Stomach (tissue), 9 donors: ENCODE results near the gene NUCB2. TPM values are rescaled to one million over a fixed set of nuclear protein-coding genes. Genes with fewer than 3 reads are reported as not detected.

Source experiments
- DNase-seq, 2 donors: peaks; one replicate each; pipeline versions ENCODE4 v3.0.0 to v3.0.0-alpha.2; 2013 to 2019
- H3K27ac ChIP-seq, 5 donors: fragments of 200-600 bp in 4 of 5; sonication (generic) in 4 of 5; one replicate each; pipeline ENCODE4 v1.5.1; 2013 to 2019; ENCODE audit warnings: mild to moderate bottlenecking in 1 of 5, moderate library complexity in 1 of 5
- H3K27me3 ChIP-seq, 3 donors: fragments of 200-600 bp; sonication (generic); one replicate each; pipeline ENCODE4 v1.5.1; 2017 to 2019; ENCODE audit warnings: mixed run types in 1 of 3
- H3K36me3 ChIP-seq, 4 donors: fragments of 200-600 bp; sonication (generic); 1 replicate in 3 of 4; 2 replicates in 1 of 4; pipeline ENCODE4 v1.5.1; 2016 to 2019
- H3K4me1 ChIP-seq, 4 donors: fragments of 200-600 bp; sonication (generic); one replicate each; pipeline ENCODE4 v1.5.1; 2016 to 2019
- H3K4me3 ChIP-seq, 4 donors: fragments of 200-600 bp; sonication (generic) in 3 of 4; one replicate each; pipeline ENCODE4 v1.5.1; 2016 to 2019; ENCODE audit warnings: mild to moderate bottlenecking in 1 of 4
- H3K9me3 ChIP-seq, 4 donors: fragments of 200-600 bp; sonication (generic); one replicate each; pipeline ENCODE4 v1.5.1; 2016 to 2019
- EP300 ChIP-seq: sonication (generic); formaldehyde crosslinking; IDR thresholded peaks from one replicate; pipeline ENCODE4 v1.6.1; 2017; ENCODE audit warnings: antibody characterized with exemption
- POLR2A ChIP-seq, 4 donors: fragments of 450-650 bp; IDR thresholded peaks; one replicate each; pipeline ENCODE4 v1.6.1; 2016; ENCODE audit warnings: antibody characterized with exemption in 4 of 4, control low read depth in 2 of 4, mild to moderate bottlenecking in 1 of 4, moderate library complexity in 1 of 4
- POLR2AphosphoS5 ChIP-seq, 3 donors: sonication (generic); formaldehyde crosslinking; IDR thresholded peaks; one replicate each; pipeline ENCODE4 v1.6.1; 2016; ENCODE audit warnings: antibody characterized with exemption in 3 of 3
- WGBS, 5 donors: extraction: QIAGEN DNeasy Blood & Tissue Kit in 3 of 5; methylation state at CpG; one replicate each; pipeline versions ENCODE4 v1.1.5 to v1.1.7; 2013 to 2018; 5-methylcytosine and 5-hydroxymethylcytosine counted together
- intact Hi-C: fragments of 100-400 bp; cut with DNase I; formaldehyde crosslinking; loops from one replicate; pipeline ENCODE4 v1.15.1; 2023; ENCODE audit warnings: low total_unique reads
- polyA plus RNA-seq, 3 donors: library from polyadenylated mRNA; stranded (reverse); fragments of 200-250 nt; gene quantifications; one replicate each; pipeline ENCODE4 v1.2.3, GENCODE V29; 2013
- total RNA-seq, 5 donors: library from RNA; depleted of rRNA; stranded (reverse); fragments of >200 nt; gene quantifications; one replicate each; pipeline versions ENCODE4 v1.1.0 to v1.2.3, GENCODE V29; 2014 to 2016
- TF ChIP-seq, protein P1 (sequence below), 7 experiments: fragments of 450-650 bp in 4 of 7; fragments of 200-600 bp in 3 of 7; sonication (generic) in 3 of 7; IDR thresholded peaks; one replicate each; pipeline ENCODE4 v1.5.1; 2016 to 2019; ENCODE audit warnings: antibody characterized with exemption in 7 of 7, control low read depth in 2 of 7, mild to moderate bottlenecking in 1 of 7
- donor health status: healthy with polysubstance abuse.
- donor health status: Bipolar disorder and iron deficiency.
- donor health status: healthy.

NUCB2 gene
- total and polyA plus RNA-seq, 8 donors, result 6.4 to 112 (median 51.4) TPM

DNA sequence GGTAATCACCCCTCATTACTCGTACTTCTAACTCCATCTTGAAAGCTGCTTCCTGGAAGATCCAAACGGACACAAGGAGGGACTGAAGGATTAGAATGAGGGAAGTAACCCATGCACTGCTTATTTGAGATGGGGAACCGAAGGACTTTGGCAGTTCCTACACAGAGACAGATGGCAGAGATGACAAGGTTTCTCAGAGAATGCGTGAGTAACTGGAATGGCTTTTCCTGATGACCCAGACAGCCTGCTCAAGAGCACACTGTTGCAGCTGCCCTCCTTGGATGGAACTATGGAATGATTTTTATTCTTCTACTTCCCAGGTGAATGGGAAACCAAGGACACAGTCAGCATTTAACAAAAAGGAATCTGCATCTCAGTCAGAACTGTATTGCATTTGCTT is 104.6 kb downstream of the NUCB2 start:
- H3K27ac ChIP-seq, result no peak overlapping the region
- WGBS, 5 donors, result 73 to 86% (median 82%) methylated on average over 4 of the region's 4 CpGs
- H3K4me1 ChIP-seq, result peaks cover 0 to 9% (median under 1%) of the 10 kb centered on the region in 4 donors
- H3K9me3 ChIP-seq, result no peaks in the 10 kb centered on the region
- no peak for DNase-seq
- peaks cover 0 to 16% (median 12%) of the 10 kb centered on the region in 4 donors for H3K36me3 ChIP-seq
- TF ChIP-seq, protein P1, sequence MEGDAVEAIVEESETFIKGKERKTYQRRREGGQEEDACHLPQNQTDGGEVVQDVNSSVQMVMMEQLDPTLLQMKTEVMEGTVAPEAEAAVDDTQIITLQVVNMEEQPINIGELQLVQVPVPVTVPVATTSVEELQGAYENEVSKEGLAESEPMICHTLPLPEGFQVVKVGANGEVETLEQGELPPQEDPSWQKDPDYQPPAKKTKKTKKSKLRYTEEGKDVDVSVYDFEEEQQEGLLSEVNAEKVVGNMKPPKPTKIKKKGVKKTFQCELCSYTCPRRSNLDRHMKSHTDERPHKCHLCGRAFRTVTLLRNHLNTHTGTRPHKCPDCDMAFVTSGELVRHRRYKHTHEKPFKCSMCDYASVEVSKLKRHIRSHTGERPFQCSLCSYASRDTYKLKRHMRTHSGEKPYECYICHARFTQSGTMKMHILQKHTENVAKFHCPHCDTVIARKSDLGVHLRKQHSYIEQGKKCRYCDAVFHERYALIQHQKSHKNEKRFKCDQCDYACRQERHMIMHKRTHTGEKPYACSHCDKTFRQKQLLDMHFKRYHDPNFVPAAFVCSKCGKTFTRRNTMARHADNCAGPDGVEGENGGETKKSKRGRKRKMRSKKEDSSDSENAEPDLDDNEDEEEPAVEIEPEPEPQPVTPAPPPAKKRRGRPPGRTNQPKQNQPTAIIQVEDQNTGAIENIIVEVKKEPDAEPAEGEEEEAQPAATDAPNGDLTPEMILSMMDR (IDR thresholded peaks at IDR 0.05), result no peak
- TF ChIP-seq EP300, result no peak
- TF ChIP-seq POLR2A (IDR thresholded peaks at IDR 0.05), result no peak
- no peak for TF ChIP-seq POLR2AphosphoS5 (IDR thresholded peaks at IDR 0.05)
- H3K4me3 ChIP-seq, result no peak overlapping the region
- intact Hi-C loops, result no loop called here
- no peaks in the 10 kb centered on the region for H3K27me3 ChIP-seq

Other genes with a start within 250 kb of the NUCB2 start
- gene RPS13, start 199.1 kb upstream of the NUCB2 start, total RNA-seq, result 1,000 to 10,000 TPM in 3 of 5 donors, 100 to 1,000 TPM in 2; 282 to 2,250 (median 1,462) TPM
- 1,000 to 10,000 TPM; 2,256 to 3,236 (median 3,016) TPM for gene RPS13, start 199.1 kb upstream of the NUCB2 start, polyA plus RNA-seq
- gene PIK3C2A, start 68.8 kb upstream of the NUCB2 start, total RNA-seq, result 100 to 1,000 TPM in 1 of 5 donors, 10 to 100 TPM in 4; 25.5 to 114 (median 71.9) TPM
- 10 to 100 TPM in 1 of 3 donors, 1 to 10 TPM in 2; 6.6 to 10.1 (median 6.8) TPM for gene PIK3C2A, start 68.8 kb upstream of the NUCB2 start, polyA plus RNA-seq
- gene NCR3LG1, start 75.1 kb downstream of the NUCB2 start, total RNA-seq, result 10 to 100 TPM in 1 of 5 donors, 1 to 10 TPM in 3, under 1 TPM in 1; under 0.01 to 13.6 (median 4.2) TPM
- under 1 TPM in 2 of 3 donors, not detected in 1; 0.25 to 0.37 TPM for gene NCR3LG1, start 75.1 kb downstream of the NUCB2 start, polyA plus RNA-seq
- 10 to 100 TPM in 1 of 5 donors, 1 to 10 TPM in 3, not detected in 1; 1.5 to 22.9 (median 4.7) TPM for gene KCNJ11, start 111.9 kb downstream of the NUCB2 start, total RNA-seq
- 10 to 100 TPM in 1 of 3 donors, 1 to 10 TPM in 2; 7.2 to 14.2 (median 7.7) TPM for gene KCNJ11, start 111.9 kb downstream of the NUCB2 start, polyA plus RNA-seq
- gene ABCC8, start 200.1 kb downstream of the NUCB2 start, total RNA-seq, result 10 to 100 TPM in 3 of 5 donors, 1 to 10 TPM in 1, not detected in 1; 3.9 to 69.6 (median 33.3) TPM
- gene ABCC8, start 200.1 kb downstream of the NUCB2 start, polyA plus RNA-seq, result 10 to 100 TPM in 2 of 3 donors, 1 to 10 TPM in 1; 5.5 to 37.2 (median 25.1) TPM